ENCODE data around the gene WDR5B.

GRCh38 chr3:122415762-122416654, at the start of gene WDR5B:
- TF ChIP-seq CTCF (IDR thresholded peaks at IDR 0.05; ENCODE audit: poor library complexity) (no peak), EZH2 (IDR thresholded peaks at IDR 0.05; ENCODE audit: borderline replicate concordance) (no peak)
